Muscle of back (tissue), 11 donors: Measurements from ENCODE around the gene PPA1. TPM values are rescaled to one million over a fixed set of nuclear protein-coding genes. Genes with fewer than 3 reads are reported as not detected.
"Not testable (repeated sequence)": the region's sequence is repeated elsewhere in the genome, so short reads cannot be mapped to it uniquely, and the experiment has no call there.

Source experiments
- DNase-seq, 3 donors: peaks; one replicate each; pipeline versions ENCODE4 v3.0.0 to v3.0.0-alpha.2; 2013
- polyA plus RNA-seq, 10 donors: library from polyadenylated mRNA; unstranded; fragments of 120-200 nt; gene quantifications; one replicate each; pipeline ENCODE4 v1.2.1, GENCODE V29; 2013; ENCODE audit not compliant: insufficient read length in 10 of 10

PPA1 gene
- polyA plus RNA-seq, 10 donors: 77.7 to 112 (median 84.3) TPM

DNA sequence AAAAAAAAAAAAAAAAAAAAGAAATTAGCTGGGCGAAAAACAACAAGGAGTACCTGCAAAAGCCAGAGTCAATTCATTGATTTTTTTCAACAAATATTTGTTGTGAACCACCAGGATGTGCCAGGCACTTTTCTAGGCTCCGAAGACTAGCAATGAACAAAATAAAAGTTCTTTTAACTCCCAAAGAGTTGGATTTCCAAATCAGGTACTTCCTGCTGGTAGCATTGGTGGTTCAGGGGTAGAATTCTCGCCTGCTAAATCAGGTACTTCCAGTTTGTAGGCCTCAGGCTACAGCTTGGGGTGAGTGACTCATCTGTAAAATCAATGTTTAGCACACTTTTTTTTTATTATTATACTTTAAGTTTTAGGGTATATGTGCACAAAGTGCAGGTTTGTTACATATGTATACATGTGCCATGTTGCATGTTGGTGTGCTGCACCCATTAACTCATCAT lies 10.9 kb downstream of the PPA1 start:
- DNase-seq: no peak

DNA sequence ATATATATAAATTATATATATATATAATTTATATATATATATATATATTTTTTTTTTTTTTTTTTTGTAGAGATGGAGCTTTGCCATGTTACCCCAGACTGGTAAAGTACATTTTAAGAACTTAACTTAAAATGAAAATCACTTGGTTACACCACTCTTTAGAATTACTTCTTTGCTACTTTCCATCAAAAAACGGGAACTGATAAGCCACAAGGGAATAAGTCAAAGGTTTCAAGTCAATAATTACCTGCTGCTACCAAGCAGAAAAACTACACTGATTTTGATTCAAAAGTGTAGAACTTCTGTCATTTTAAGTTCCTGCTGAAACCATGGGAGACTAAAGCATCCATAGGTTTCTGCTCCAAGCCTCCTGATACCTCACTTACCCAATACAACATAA lies 12.2 kb downstream of the PPA1 start:
- DNase-seq: no peak

DNA sequence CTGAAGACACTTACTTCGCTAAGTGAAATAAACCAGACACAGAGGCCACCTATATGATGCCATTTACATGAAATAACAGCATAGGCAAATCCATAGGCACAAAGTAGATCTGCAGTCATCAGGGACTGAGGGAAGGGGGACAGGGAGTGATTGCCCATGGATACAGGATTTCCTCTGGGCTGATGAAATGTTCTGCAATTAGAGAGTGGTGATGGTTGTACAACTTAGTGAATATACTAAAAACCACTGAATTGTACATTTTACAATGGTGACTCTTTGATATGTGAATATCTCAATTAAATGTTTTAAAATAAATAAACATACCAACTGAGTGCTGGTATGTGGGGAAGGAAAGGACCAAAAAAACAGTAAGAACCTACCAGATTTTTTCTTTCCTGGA lies 20.4 kb downstream of the PPA1 start:
- no peak for DNase-seq

DNA sequence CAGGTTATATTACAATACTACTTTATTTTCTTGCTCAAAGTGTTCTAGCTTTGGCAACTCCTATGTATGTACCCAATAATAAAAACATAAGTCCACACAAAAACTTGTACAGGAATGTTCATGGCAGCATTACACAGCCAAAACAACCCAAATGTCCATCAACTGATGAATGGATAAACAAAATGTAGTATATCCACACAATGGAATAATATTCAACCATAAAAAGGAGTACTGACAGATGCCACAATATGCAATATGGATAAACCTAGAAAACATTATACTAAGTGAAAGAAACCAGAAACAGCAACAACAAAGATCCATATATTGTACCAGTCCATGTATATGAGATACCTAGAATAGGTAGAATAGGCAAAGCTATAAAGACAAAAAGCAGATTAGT lies 21.0 kb downstream of the PPA1 start:
- no peak for DNase-seq

DNA sequence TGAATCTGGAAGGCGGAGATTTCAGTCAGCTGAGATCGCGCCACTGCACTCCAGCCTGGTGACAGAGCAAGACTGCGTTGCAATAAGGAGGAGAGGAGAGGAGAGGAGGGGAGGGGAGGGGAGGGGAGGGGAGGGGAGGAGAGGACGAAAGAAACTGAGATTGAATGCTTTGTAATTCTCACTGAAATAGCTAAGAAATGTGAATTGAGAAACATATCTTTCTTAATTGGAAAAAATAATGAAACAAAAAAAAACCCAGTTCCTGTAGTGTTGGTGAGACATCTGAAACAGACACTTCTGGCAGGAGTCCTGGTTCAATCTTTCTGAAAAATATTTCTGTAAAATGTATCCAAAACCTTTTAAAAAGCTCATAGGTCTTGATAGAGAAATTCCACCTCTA lies 26.5 kb downstream of the PPA1 start:
- no peak for DNase-seq

DNA sequence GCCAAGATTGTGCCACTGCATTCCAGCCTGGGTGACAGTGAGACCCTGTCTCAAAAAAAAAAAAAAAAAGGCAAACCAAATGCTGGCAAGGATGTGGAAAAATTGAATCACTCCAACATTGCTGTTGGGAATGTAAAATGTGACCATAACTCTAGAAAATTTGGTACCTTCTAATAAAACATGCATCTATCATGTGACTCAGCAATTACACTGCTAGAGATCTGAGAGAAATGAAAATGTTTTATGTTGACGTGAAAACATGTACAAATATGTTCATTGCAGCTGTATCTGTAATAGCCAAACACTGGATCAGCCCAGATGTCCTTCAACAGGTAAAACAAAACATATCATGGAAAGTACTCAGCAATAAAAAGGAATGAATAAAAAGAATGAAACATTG lies 32.1 kb downstream of the PPA1 start:
- no peak for DNase-seq

DNA sequence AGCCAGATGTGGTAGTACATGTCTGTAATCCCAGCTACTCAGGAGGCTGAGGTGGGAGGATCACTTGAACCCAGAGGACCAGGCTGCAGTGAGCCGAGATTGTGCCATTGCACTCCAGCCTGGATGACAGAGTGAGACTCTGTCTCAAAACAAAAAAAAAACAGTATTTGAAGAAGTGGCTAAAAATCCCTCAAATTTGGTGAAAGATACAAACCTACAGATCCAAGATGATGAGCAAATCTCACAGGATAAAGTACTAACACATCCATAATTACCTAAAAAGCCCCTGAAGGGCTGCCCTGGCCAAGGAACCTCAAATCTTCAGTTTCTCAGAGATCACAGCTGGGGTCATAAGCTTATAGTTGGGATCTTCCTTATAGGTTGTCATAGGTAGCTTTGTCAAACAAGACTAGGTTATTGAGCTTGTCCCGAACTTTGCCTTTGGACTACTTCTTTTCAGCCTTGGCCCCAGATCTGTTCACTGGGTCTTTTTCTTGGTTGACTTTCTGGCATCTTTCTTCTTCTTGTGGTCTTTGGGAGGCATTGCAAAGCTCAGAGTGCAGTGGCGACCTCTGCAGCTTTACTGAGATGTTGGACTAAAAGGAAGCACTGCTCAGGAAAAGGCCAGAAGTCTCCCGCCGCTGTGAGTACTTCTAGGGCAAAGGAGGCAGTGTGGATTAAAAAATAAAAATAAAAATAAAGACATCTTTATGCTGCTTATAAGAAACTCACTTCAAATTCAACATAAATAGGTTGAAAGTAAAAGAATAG lies 34.3 kb downstream of the PPA1 start:
- no peak for DNase-seq

DNA sequence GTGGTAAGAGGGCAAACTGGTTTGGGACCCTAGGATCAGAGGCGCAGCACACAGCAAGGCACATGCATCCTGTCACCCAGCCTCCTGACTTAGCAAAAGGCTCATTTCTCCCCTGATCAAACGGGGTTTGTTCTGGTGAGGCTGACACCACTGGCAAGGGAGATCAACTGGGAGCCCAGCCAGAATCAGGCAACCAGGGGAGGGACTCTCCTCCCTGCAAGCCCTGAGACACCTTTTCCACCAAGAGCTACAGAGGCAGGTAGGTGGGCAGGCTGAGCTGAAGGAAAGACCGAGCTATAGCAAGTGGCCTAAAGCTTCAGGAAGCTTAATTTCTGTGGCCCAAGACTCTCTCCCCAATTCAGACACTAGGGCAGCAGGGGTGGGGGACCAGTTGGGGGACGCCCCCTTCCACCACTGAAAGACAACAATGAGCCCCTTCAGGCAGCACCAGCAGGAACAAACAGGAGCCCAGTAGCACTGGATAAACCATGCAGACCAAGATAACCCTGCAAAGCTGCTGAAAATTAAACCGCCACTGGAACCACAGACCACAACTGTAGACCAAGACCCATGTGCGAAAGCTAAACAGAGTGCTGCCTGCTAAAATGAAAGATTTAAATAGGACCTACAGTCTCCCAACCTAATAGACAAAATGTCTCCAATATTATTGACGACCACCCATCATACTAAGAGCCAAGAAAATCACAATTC lies 35.8 kb downstream of the PPA1 start:
- DNase-seq: no peak

DNA sequence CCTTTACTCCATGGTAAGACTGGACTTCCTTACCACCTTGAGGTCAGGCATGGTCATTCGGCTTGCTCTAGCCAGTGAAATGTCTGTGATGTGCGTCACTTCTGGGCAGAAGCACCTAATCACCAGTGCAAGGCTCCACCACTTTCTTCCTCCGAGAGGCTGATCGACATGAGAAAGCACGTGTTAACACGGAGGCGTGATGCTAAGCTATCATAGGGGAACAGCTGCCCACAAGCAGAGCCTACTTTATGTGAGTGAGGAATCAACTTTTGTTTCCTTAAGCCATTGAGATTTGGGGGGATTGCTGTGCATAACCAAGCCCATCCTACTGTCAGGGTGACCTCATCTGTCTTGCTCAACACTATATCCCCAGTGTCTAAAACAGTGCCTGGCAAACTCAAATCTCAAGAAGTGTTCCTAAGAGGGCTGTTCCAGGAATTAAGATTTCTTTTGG lies 39.8 kb downstream of the PPA1 start:
- DNase-seq: peak in 1 of 3 donors; percentile 17

DNA sequence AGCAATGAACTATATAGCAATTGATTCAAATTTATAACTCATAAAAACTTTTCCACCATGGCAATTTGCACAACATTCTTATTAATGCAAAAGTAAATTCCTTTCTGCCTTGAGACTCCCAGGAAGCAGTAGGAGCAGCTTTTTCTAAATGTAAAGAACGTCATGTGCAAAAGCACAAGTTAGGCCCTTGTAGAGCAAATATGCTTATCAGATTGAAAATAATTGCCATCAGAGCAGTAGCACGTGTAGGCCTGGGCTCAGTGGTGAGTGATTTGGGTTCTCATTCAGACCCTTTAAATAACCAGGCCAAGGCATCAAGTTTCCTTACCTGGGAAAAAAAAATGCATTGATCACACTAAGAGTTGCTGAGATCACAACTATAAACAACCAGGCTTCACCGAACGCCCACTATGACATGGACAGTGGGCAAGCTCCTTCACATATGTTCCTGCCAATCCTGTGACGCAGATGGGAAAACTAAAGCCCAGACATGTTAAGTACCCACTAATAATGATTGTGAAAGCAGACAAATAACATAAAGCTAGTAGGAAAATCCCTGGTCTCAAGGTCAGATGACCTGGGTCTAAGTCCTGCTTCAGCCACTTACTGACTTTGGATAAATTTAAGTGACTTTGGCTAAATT lies 40.8 kb downstream of the PPA1 start:
- peak in 2 of 3 donors; percentile 53 to 67 for DNase-seq

DNA sequence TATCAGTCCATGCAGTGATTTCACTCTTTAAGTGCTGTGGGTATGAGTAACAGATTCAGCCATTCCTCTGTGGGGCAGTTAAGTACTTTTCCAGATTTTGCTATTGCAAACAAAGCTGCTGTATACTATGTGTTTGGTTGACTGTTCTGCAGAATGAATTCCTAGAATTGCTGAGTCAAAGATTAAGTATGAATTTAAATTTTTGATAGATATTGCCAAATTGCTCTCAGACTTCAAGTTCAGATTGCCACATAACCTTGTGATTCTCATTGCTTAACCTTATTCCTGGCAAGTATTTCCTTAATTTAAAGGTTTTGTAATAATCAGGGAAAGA lies 41.3 kb downstream of the PPA1 start:
- DNase-seq: peak in 2 of 3 donors; percentile 75 to 88

DNA sequence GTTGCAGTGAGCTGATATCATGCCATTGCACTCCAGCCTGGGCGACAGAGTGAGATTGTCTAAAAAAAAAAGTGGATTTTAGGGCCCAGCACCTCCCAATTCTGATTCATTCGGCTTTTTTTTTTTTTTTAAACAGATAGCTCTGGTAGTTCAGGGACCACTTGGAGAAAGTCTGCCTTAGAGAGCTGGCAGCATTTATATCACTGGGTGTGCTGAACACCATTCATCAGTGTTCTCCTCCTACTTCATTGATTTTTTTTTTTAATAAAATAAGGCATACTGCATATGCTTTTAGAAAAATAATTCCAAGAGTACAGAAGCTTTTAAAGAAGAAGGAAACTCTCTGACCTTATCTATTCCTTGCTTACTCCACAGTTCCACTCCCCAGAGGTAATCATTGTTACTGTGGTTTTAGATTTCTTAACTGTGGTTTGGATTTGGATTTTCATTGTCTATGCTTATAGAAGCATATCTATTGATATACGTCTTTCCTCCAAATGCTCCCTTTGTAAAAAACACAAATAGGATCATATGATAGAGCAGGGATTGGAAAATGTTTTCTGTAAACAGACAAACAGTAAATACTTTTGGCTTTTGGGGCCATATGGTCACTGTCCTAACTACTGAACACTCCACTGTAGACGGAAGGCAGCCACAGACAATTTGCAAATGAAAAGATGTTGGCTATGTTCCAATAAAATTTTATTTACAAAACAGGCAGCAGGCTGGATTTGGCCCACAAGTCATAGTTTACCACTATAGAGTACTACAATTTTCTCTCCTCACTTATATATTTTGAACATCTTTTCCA lies 41.9 kb downstream of the PPA1 start:
- DNase-seq: peak in 1 of 3 donors; percentile 31

DNA sequence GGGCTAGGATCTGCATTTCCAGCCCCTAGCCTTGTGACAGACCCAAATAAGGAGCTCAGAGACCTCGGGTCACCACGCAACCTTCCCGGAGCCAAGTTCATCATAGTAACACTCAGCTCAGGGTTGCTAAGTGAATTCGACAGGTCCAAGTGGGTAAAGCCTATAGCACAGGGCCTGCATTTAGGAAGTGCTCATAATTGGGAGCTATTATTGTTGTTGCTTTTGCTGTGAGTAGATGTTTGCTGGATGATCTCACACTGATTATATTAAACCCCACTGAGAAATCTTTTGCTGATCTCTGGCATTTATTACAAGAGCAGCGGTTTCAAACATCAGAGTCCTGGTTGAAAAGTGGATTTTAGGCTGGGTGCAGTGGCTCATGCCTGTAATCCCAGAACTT lies 42.6 kb downstream of the PPA1 start:
- peak in 1 of 3 donors; percentile 23 for DNase-seq

DNA sequence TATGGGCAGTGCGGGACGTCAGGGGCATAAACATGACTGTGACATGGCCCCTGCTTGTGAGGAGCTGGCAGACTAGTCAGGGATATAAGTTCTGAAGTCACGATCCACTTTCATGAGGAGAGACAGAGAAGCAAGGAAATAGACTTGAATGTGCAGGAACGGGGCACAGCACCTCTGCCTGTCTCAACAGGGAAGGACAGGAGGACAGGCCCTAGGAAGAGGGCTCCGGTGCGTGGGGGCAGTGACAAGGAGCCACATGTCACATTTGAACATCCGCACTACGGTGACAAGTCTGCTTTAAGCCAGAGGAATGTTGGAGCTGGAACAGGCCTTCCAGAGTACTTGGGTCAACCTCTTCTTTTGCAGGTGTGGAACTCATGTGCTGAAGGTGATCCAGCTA lies 43.1 kb downstream of the PPA1 start:
- DNase-seq: no peak

DNA sequence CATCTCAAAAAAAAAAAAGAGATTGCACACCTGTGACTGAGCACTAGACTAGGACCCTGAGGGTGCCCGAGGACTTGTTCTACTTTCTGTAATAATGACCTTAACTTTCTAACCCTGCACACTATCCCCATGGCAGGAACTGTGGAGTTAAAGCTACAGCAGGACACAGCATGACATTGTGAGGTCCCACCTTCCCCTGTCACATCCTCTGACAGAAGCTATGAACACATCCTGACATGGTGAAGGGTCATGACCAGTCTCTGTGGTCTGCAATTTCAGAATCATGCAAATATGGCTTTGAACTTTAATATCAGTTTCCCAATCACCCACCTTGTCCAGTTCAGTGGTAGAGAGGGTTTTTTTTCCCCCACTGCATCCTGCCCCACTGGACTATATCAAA lies 44.5 kb downstream of the PPA1 start:
- no peak for DNase-seq

DNA sequence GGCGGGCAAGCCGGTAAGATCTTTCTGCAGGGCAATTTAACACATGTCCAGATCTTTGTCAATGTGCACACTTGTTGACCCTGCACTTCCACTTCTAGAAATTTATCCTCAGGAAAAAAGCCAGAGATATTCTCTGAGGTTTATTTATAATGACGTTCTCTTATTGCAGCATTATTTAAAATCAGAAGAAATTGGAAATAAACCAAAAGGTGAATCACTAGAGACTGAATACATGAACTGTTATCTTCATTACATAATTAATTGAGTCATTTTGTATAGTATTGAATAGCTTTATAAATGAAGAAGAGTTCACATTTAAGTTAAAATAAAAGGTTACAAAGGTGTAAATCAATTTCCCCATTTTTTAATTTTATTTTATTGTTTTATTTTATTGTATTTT lies 46.7 kb downstream of the PPA1 start:
- no peak for DNase-seq

DNA sequence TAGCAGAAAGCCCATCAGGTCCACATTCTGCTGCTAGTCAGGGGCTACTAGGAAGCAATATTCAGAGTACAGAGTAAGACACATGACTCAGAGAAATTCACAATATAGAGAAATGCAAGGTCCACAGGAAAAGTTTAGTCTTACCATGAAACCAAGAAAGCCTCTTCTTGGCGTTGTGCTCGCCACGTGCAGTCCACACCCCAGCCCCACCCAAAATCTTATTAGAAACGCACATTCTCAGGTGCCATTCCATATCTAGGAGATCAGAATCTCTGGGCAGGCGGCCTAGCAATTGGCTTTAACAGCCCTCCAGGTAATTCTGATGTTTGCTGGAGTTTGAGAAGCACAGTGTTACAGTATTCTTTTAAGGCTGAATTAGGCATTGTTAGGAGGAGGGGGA lies 47.1 kb downstream of the PPA1 start:
- no peak for DNase-seq

DNA sequence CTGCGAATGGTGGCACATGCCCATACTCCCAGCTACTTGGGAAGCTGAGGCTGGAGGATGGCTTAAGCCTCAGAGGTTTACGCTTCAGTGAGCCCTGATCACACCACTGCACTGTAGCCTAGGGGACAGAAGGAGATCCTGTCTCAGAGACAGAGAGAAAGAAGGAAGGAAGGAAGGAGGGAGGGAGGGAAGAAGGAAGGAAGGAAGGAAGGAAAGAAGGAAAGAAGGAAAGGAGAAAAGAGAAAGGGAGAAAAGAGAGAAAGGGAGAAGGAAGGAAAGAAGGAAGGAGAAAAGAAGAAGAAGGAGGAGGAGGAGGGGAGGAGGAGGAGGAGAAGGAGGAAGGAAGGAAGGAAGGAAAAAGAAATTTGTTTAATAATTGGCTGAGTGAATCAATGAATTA lies 49.9 kb downstream of the PPA1 start:
- no peak for DNase-seq

DNA sequence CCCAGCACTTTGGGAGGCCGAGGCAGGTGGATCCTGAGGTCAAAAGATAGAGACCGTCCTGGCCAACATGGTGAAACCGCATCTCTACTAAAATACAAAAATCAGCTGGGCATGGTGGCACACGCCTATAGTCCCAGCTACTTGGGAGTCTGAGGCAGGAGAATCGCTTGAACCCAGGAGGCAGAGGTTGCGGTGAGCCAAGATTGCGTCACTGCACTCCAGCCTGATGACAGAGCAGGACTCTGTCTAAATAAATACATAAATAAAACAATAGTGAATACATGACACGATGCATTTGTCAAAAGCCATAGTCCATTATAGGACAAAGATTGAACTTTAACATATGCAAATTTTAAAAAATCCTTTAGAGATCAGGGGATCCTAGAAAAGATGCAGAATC lies 54.0 kb downstream of the PPA1 start:
- DNase-seq: not testable (repeated sequence)

DNA sequence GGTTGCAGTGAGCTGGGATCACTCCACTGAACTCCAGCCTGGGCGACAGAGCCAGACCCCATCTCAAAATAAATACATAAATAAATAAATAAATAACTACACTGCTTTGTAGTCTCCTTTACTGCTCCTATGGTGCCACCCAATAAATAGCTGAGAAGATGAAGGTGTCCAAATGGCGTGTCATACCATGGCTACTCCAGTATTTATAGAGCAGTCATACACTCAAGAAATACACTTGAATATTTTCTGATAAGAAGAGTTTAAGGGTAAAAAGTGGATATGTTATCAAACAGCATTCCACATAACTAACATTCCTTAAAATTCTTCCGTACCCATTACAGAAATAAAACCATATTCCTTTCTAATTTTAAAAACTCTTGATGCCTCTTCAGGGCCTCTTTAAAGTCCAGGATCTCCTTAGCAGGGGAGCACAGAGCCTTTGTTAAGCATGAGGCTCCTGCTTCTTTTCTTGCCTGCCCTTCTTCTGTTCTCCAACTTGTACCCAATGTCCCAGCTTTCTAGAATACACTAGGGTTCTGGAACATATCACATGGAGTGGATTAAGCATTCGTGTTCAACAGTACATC lies 55.0 kb downstream of the PPA1 start:
- no peak for DNase-seq

DNA sequence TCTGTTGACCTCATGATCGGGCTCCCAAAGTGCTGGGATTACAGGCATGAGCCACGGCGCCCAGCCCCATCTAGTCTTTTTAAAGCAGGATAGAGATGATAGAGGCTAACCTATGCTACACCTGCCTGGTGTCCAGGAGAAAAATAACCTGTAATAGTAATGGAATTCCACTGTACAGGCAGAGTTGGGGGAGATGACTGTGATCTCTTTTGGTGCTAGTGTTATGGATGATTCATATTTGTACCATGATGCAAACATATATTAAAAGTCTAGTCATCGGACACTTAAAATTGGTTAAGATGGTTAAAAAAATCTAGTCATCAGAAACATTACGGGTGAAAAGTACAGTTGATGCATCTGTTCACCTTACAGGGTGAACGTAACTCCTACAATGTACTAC lies 56.8 kb downstream of the PPA1 start:
- no peak for DNase-seq

DNA sequence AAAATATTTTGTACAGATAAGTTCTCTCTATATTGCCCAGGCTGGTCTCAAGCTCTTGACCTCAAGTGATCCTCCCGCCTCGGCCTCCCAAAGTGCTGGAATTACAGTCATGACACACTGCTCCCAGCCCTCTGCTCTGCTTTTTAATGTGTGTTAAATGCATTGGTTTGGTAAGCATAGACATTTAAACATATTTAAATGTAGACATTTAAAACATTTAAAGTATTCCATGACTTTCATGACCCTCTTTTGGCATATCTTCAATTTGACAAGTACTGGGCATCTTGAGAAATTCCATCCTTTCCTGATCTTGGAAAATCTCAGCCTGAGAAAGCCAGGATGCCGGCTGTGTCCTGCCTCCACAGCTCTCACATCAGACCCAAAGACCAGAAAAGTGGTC lies 57.7 kb downstream of the PPA1 start:
- DNase-seq: no peak
